IMR-90 (cell line): Measurements from ENCODE around the gene MAML2.

Source experiments
- FOS ChIP-seq: fragments of 150-350 bp; IDR thresholded peaks from 2 replicates; pipeline ENCODE4 v1.6.1; 2016; ENCODE audit warnings: low read depth, low read length
- RFX5 ChIP-seq: IDR thresholded peaks from 2 replicates; pipeline ENCODE4 v1.8.0; 2012; ENCODE audit warnings: low read depth, mild to moderate bottlenecking, low read length, moderate library complexity
- TF ChIP-seq, protein P1 (sequence below): conservative IDR thresholded peaks from 2 replicates; pipeline ENCODE4 v1.5.1; 2012; ENCODE audit warnings: mild to moderate bottlenecking, low read depth, low read length, improper control_type of control experiment

DNA sequence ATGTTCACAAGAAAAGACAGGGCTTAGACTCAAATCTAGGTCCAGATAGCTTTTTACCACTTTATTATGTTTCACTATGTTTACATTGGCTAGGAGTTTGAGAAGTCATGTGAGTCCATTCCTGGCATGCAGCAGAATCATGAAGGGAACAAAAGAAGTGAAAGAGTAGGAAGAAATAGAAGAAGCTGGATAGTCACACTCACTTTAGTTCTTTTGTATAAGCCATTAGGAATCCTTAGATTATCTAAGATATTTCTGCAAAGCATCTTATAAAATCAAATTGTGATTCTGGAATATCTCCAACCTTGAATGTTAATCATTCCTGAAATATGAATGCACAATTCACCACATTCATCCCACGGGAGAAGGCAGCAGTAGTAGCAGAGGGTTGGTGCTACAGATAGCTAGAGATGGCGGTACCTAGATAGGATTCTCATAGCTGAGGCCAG lies 31.9 kb downstream of the MAML2 start:
- TF ChIP-seq, protein P1, sequence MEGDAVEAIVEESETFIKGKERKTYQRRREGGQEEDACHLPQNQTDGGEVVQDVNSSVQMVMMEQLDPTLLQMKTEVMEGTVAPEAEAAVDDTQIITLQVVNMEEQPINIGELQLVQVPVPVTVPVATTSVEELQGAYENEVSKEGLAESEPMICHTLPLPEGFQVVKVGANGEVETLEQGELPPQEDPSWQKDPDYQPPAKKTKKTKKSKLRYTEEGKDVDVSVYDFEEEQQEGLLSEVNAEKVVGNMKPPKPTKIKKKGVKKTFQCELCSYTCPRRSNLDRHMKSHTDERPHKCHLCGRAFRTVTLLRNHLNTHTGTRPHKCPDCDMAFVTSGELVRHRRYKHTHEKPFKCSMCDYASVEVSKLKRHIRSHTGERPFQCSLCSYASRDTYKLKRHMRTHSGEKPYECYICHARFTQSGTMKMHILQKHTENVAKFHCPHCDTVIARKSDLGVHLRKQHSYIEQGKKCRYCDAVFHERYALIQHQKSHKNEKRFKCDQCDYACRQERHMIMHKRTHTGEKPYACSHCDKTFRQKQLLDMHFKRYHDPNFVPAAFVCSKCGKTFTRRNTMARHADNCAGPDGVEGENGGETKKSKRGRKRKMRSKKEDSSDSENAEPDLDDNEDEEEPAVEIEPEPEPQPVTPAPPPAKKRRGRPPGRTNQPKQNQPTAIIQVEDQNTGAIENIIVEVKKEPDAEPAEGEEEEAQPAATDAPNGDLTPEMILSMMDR = no peak
- TF ChIP-seq FOS (no peak), RFX5 (no peak)
